ENCODE data around the gene NR5A2.

The NR5A2 gene

GRCh38 chr1:200027264-200027823 lies at the start of gene NR5A2:
TSS of gene NR5A2 (plus strand) at chr1:200027710. CDS start at chr1:200027848, 138 bp downstream.
- DNase-seq = no peak

- DNase-seq = no peak
Observed at GRCh38 chr1:199978408-199978940, 49.0 kb upstream of the NR5A2 start.

- DNase-seq = no peak
Observed at GRCh38 chr1:199979071-199979470, 48.4 kb upstream of the NR5A2 start.

GRCh38 chr1:199981584-199981983 lies 45.9 kb upstream of the NR5A2 start:
- no peak for DNase-seq

DNA sequence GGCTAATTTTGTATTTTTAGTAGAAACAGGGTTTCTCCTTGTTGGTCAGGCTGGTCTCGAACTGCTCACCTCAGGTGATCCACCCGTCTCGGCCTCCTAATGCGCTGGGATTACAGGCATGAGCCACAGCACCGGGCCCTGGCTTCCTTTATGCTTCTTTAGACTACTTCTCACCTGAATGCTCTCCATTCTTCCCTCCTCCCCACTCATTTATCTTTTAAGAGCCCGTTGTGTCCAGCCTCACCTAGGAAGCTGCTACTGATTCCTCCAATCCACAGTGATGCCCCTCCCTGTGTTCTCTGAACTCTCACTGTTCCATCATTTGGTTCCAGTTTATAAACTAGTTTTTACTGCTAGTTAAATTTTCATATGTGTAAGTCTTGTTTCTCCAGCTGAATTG lies 44.9 kb upstream of the NR5A2 start:
- no peak for DNase-seq

- no peak for DNase-seq
Observed at GRCh38 chr1:199983531-199983930, 44.0 kb upstream of the NR5A2 start.

DNA sequence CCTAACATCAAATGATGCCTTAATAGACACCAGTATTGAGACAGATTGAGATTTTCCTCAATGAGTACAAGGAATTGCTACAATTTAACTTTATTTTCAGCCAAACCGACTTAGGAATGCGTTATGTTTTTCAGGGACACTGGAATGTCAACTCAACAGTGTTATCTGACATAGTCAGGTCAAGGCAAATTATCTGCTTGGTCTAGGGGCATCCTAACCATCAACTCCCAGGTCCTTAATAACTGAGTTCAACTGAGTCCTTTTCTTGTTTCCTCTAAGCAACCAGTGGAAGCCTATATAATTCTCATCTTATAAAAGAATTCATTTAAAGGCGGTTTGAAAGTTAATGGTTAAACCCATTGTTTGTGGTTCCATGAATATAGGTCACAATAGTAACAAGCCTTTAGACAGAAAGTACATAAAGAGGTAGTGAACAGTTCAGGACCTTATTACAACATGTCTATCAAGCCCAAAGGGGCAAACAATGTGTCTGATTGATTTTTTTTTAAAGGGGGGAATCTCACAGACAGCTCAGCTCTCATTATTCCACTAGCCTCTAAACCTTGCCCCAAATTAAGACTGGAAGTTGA lies 32.3 kb upstream of the NR5A2 start:
- no peak for DNase-seq

DNA sequence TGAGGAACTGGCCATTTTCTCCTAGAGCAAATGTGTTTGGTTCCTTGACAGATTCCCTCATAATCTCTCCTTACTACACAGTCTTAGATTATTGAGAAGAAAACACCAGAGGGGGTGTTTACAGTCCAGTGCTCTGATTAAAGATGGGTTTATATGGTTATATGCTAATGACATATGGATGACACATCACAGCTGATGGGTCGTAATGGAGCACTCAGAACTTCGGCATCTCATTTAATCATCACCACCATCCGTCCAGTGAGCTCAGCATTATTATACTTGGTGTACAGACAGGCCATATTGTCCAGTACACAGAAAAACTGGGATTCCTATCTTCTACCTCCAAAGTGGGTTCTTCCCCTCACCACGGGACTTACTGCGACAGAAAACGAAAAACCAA lies 22.3 kb upstream of the NR5A2 start:
- no peak for DNase-seq

DNA sequence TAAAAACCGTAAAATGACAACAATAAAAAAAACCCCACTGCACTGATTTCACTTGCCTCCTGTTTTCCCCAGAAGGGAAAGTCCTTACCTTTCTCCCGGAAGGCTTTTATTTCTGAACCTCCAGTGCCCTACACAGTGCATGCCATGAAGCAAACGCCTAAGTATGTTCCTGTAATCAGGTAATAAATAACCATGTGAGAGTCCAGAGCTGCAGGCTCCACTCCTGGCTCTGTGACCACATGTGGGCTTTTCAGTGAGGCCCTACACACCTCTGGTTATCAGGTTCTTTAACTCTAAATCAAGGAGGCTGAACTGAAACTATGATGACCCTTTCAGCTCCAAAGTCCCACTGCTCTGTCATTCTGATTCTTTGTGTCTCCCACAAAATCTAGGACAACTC lies 20.8 kb upstream of the NR5A2 start:
- no peak for DNase-seq

GRCh38 chr1:200015811-200016210 lies 11.7 kb upstream of the NR5A2 start:
- no peak for DNase-seq

DNA sequence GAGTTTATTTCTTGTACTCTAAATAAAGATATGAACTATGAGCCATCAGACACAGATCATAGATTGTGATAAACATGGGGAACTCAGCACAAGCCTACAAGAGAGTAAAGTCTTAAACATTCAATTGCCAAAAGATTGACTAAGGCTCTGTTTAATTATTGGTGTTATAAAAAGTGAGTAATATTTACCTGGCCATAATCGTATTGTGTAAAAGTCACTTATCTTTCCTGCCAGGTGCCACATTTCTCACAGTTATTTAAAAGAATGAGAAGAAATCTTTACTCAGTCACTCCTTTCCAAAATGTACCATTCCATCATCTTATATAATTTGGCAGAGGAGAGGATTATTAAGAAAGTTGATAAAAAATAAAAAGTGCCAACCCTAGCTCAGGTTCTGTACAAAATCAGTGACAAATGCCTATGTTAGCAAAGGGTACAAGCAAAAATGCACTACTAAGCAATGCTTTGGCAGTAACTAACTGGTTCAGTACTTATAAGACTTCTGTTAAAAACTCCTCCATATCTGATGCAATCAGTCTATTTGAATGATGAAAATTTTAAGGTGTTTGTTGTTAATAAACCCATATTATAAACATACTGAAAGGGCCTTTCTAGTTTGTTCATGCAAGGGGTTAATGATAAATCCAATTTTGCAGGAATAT lies 5.8 kb upstream of the NR5A2 start:
- no peak for DNase-seq

GRCh38 chr1:200022239-200022804 lies 5.2 kb upstream of the NR5A2 start:
- no peak for DNase-seq

- DNase-seq = no peak
Observed at GRCh38 chr1:200028586-200029034, 1.1 kb downstream of the NR5A2 start.

- DNase-seq = no peak
Observed at GRCh38 chr1:200029035-200029821, 1.7 kb downstream of the NR5A2 start.

- DNase-seq = no peak
Observed at GRCh38 chr1:200029822-200030152, 2.3 kb downstream of the NR5A2 start.

DNA sequence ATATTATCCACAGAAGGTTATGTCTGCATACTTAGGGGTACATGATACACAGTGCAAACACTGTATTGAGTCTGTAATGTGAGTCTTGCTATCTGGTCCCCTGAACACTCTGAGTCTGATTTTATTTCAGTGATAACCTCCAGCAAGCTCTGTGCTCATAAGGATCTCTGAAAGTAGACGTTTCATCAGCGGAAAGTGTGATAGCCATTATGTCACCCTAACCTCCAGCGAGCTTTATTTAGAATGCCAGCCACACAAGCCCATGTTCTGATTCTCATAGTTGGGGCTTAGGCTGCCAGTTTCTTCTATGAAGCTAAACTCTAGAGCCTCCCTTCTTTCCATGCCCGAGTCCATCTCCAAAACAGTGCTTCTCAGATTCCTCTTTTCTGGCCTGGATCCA lies 3.3 kb downstream of the NR5A2 start:
- DNase-seq = no peak

GRCh38 chr1:200033511-200034261 lies 6.2 kb downstream of the NR5A2 start:
- no peak for DNase-seq

DNA sequence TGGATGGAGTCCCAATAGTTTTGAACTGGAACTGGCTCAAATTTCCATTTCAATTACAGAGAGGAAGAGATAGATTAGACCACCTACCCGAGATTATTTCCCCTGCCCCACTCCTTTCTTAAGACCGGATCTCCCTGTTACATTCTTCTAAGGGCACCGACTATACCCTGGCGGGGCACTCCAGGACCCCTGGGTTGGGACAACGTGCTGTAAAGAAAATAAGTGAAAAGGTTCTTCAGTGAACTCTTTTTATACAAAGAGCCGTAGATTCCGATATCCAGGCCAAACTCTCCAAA lies 6.7 kb downstream of the NR5A2 start:
- no peak for DNase-seq

DNA sequence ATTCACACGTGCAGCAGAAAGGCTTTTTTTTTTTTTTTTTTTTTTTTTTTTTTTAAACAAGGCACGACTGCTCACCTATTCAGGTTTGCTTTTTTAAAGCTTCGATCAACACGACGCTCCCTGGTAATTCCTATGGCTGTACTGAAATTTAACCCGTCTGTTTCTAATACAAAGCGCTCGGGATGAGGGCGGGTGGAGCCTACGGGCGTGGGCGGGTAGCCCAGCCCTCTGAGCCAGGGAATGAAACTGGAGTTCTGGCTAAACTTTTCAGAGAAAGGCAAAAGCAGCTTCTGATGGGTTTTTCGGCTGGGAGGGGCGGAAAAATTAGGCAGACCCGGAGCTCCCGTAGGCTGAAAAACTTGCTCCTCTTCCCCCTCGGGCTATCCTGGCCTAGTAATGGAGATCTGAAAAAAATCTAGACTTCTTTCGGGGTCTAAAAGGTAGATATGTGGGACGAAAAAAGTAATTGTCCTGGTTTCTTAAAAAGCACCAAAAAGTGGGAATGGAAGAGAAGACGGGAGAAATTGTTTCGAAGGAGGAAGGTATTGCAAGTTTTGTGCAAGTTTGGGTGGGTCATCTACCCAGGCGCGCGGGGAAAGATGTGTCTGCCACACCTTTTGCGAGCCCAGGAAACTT lies 7.4 kb downstream of the NR5A2 start:
- no peak for DNase-seq

DNA sequence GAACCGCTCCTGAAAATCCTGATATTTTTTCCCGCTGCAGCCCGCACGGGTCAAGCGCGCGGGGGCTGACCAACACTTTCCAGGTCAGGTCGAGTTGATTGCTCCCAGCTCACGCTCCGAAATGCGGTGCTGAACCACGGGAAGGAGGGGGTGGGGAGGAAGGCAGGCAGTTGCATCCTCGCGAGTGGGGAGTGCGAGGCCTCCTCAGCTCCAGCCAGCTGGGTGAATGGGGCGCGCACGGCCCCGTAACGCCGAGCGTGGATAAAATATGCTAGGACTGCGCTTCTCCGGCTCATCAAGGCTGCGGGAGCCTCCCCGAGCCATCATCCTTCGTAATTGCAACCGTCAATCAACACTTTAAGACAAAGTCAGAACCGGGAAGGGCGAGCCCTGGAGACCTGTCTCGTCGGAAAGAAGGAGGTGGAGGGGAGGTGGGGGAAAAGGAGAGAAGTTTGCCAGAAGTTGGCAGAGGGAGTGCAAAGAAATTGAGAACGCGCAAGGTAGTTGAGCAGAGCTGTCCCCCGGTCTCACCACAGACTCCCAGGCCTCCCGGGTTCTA lies 8.0 kb downstream of the NR5A2 start:
- DNase-seq = no peak

DNA sequence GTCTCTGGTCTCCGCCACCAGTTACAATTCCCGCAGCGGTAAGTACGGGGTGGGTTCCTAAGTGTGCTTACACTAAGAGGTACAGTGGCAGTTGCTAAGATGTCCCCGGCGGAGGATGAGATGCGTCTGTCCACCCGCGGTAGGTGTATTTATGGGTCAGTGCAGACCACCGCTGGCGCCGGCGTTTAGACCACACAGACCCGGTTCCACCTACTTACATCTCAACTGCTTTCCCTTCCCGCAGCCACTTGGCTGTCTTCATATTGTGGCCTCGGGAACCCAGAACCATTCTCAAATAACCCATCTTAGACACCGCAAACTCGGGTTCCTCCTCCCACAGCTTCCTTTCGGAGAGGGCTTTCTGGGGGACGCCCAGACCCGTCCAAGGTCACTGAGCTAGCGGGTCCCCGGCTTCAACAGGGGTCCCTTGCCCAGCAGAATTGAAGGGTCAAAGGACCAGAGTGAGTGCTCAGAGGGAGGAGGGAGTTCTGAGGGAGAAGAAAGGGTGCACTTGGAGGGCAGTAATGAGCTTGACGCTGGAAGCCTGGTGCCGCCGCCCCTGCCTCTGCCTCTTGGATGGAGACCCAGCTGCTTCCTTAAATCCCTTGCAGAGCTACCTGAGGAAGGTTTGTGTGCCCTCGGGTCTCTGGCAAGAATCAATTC lies 8.6 kb downstream of the NR5A2 start:
- no peak for DNase-seq

All from CD4-positive, alpha-beta T cell treated with Interferon alpha-2 for 1 hour (primary cell).